Stimulated activated CD8-positive, alpha-beta memory T cell treated with anti-CD3 and anti-CD28 coated beads, Interleukin-4, amount 100 ng/mL, for 24 hours (primary cell): ENCODE data around the gene PICK1.
"Not testable (repeated sequence)": the region's sequence is repeated elsewhere in the genome, so short reads cannot be mapped to it uniquely, and the experiment has no call there.

Experiments
- DNase-seq: peaks from one replicate; pipeline ENCODE4 v3.0.0-alpha.2; 2020; ENCODE audit warnings: low read depth

Gene PICK1

GRCh38 chr22:38075105-38075825, 18.1 kb downstream of the PICK1 start:
- no peak for DNase-seq

GRCh38 chr22:38075961-38076360, 18.8 kb downstream of the PICK1 start:
- DNase-seq: no peak

GRCh38 chr22:38077096-38077495, 19.9 kb downstream of the PICK1 start:
- no peak for DNase-seq

- DNase-seq: no peak
Measured at GRCh38 chr22:38077595-38077994, 20.4 kb downstream of the PICK1 start.

GRCh38 chr22:38078046-38078840, 21.0 kb downstream of the PICK1 start:
- DNase-seq: no peak

- not testable (repeated sequence) for DNase-seq
Measured at GRCh38 chr22:38079208-38079607, 22.0 kb downstream of the PICK1 start.

GRCh38 chr22:38079804-38080203, 22.6 kb downstream of the PICK1 start:
- no peak for DNase-seq

- no peak for DNase-seq
Measured at GRCh38 chr22:38080474-38080849, 23.3 kb downstream of the PICK1 start.

- DNase-seq: no peak
Measured at GRCh38 chr22:38080850-38081635, 23.8 kb downstream of the PICK1 start.

GRCh38 chr22:38081636-38081940, 24.4 kb downstream of the PICK1 start:
- no peak for DNase-seq

- DNase-seq: no peak
Measured at GRCh38 chr22:38081941-38082828, 25.0 kb downstream of the PICK1 start.

GRCh38 chr22:38082986-38083710, 25.9 kb downstream of the PICK1 start:
- no peak for DNase-seq

- no peak for DNase-seq
Measured at GRCh38 chr22:38083931-38084631, 26.9 kb downstream of the PICK1 start, which contains the start of gene SLC16A8. TSS of gene SLC16A8 (minus strand) at chr22:38084184. CDS start at chr22:38082873, 1,311 bp downstream.

- DNase-seq: no peak
Measured at GRCh38 chr22:38085056-38085455, 27.9 kb downstream of the PICK1 start.

- no peak for DNase-seq
Measured at GRCh38 chr22:38085501-38085900, 28.3 kb downstream of the PICK1 start.

- DNase-seq: no peak
Measured at GRCh38 chr22:38086001-38086845, 29.0 kb downstream of the PICK1 start.

- no peak for DNase-seq
Measured at GRCh38 chr22:38086942-38087341, 29.7 kb downstream of the PICK1 start.

GRCh38 chr22:38087855-38088254, 30.7 kb downstream of the PICK1 start:
- no peak for DNase-seq
